NCI-H1417 (cell line): ENCODE results near the gene LYST.
A peak's percentile ranks its signal among the peaks of the same experiment; 100 is the strongest.
"Not testable (repeated sequence)": the region's sequence is repeated elsewhere in the genome, so short reads cannot be mapped to it uniquely, and the experiment has no call there.

ENCODE experiments used
- DNase-seq, 3 experiments: peaks; one replicate each; lab custom pipeline; 2025; lab: John Stamatoyannopoulos, UW

Gene LYST

GRCh38 chr1:235758931-235759330 lies 107.8 kb downstream of the LYST start:
- DNase-seq = peak in 1 of 3 experiments; percentile 12

- no peak for DNase-seq
These were observed 109.1 kb downstream of the LYST start for GRCh38 chr1:235757587-235758096.

- not testable (repeated sequence) for DNase-seq
These were observed 112.5 kb downstream of the LYST start for GRCh38 chr1:235754186-235754585.

- DNase-seq = no peak
These were observed 116.9 kb downstream of the LYST start for GRCh38 chr1:235749755-235750300.

- DNase-seq = no peak
These were observed 118.0 kb downstream of the LYST start for GRCh38 chr1:235748747-235749146.

GRCh38 chr1:235746245-235746644 lies 120.5 kb downstream of the LYST start:
- DNase-seq = no peak

- no peak for DNase-seq
These were observed 121.1 kb downstream of the LYST start for GRCh38 chr1:235745503-235746136.

- DNase-seq = no peak
These were observed 123.6 kb downstream of the LYST start for GRCh38 chr1:235742914-235743599.

- no peak for DNase-seq
These were observed 125.4 kb downstream of the LYST start for GRCh38 chr1:235741294-235741693.

GRCh38 chr1:235739631-235740030 lies 127.1 kb downstream of the LYST start:
- no peak for DNase-seq

- DNase-seq = no peak
These were observed 127.6 kb downstream of the LYST start for GRCh38 chr1:235739124-235739523.

GRCh38 chr1:235737751-235738150 lies 129.0 kb downstream of the LYST start:
- no peak for DNase-seq

- no peak for DNase-seq
These were observed 130.4 kb downstream of the LYST start for GRCh38 chr1:235736263-235736662.

- DNase-seq = no peak
These were observed 131.1 kb downstream of the LYST start for GRCh38 chr1:235735621-235736020.

- no peak for DNase-seq
These were observed 132.4 kb downstream of the LYST start for GRCh38 chr1:235734335-235734734.

- DNase-seq = no peak
These were observed 136.7 kb downstream of the LYST start for GRCh38 chr1:235730007-235730406.

- no peak for DNase-seq
These were observed 140.1 kb downstream of the LYST start for GRCh38 chr1:235726557-235726956.

GRCh38 chr1:235725434-235725833 lies 141.3 kb downstream of the LYST start:
- DNase-seq = no peak

- DNase-seq = no peak
These were observed 142.0 kb downstream of the LYST start for GRCh38 chr1:235724730-235725129.

GRCh38 chr1:235722858-235723257 lies 143.8 kb downstream of the LYST start:
- no peak for DNase-seq

- DNase-seq = no peak
These were observed 144.7 kb downstream of the LYST start for GRCh38 chr1:235721982-235722381.

GRCh38 chr1:235720544-235720943 lies 146.2 kb downstream of the LYST start:
- DNase-seq = no peak

- peak in 2 of 3 experiments; percentile 60 to 92 for DNase-seq
These were observed 152.4 kb downstream of the LYST start for GRCh38 chr1:235714205-235714897.
